Adipocyte (in vitro differentiated cells): Measurements from ENCODE around the gene UBE2I.
A peak's percentile ranks its signal among the peaks of the same experiment; 100 is the strongest.

Experiments
- DNase-seq: peaks from one replicate; pipeline ENCODE4 v3.0.0-alpha.2; 2015; ENCODE audit warnings: low read depth
- H3K27me3 ChIP-seq: replicated peaks from 2 replicates; pipeline ENCODE4 v1.7.0; 2013; ENCODE audit warnings: mild to moderate bottlenecking, low read length, moderate library complexity; ENCODE audit not compliant: control insufficient read depth, insufficient read depth
- H3K36me3 ChIP-seq: 2 replicates; pipeline ENCODE4 v1.7.0; 2013; ENCODE audit warnings: low read length, mild to moderate bottlenecking, moderate library complexity; ENCODE audit not compliant: control insufficient read depth, insufficient read depth, severe bottlenecking
- H3K4me1 ChIP-seq: 2 replicates; pipeline ENCODE4 v1.7.0; 2013; ENCODE audit warnings: mild to moderate bottlenecking, low read length, moderate library complexity; ENCODE audit not compliant: control insufficient read depth, insufficient read depth
- H3K4me3 ChIP-seq: 2 replicates; pipeline ENCODE4 v1.7.0; 2013; ENCODE audit warnings: mild to moderate bottlenecking, low read length, moderate library complexity
- H3K9ac ChIP-seq: 2 replicates; pipeline ENCODE4 v1.7.0; 2013; ENCODE audit warnings: mild to moderate bottlenecking, low read length, moderate library complexity
- H3K9me3 ChIP-seq: 2 replicates; pipeline ENCODE4 v1.7.0; 2013; ENCODE audit warnings: mild to moderate bottlenecking, low read length, moderate library complexity; ENCODE audit not compliant: control insufficient read depth

UBE2I gene

DNA sequence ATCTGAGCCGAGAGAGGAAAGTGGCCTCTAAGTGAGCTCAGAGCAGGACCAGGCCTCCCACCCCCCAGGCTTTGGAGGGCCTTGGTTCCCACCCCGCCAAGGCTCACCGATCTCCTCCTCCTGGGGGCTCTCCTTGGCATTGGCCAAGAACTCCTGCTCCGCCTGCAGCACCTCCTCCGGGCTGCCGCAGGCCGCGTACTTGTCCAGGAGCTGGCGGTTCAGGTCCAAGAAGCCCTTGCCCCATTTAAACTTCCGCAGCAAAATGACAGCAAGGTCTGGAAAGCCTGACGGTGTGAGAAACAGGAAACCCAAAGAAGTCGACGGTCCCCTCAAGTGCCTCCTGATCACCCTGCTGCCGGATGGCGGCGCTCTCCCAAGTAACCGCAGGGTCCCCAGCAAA lies 40.5 kb downstream of the UBE2I start:
- Histone ChIP-seq H3K36me3 (peaks cover 13% of the 10 kb centered on the region), H3K4me1 (peaks cover 19% of the 10 kb centered on the region), H3K9me3 (no peaks in the 10 kb centered on the region), H3K4me3 (no peak overlapping the region), H3K27me3 (no peaks in the 10 kb centered on the region), H3K9ac (no peak overlapping the region)
- DNase-seq: no peak

DNA sequence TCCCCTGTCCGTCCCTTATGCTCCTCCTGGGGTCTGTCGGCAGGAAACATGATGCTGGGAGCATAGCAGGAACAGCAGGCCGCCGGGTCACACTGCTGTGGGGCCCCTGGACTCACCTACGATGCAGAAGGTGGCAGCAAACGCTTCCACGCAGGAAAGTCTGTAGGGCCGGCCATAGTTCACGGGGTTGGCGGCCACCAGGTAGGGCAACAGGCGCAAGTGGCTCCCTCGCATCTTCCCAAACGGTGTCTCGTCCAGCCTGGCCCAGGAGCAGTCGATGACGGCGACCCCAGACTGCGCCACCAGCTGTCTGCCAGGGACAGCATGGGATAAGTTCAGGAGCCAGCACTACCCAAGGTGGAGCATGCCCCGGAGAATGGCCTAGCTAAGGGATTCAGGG lies 41.3 kb downstream of the UBE2I start:
- Histone ChIP-seq H3K9ac (peak overlapping the region; percentile 96), H3K4me3 (peak overlapping the region; percentile 98), H3K4me1 (peaks cover 19% of the 10 kb centered on the region), H3K27me3 (no peaks in the 10 kb centered on the region), H3K9me3 (no peaks in the 10 kb centered on the region), H3K36me3 (peaks cover 13% of the 10 kb centered on the region)
- no peak for DNase-seq

DNA sequence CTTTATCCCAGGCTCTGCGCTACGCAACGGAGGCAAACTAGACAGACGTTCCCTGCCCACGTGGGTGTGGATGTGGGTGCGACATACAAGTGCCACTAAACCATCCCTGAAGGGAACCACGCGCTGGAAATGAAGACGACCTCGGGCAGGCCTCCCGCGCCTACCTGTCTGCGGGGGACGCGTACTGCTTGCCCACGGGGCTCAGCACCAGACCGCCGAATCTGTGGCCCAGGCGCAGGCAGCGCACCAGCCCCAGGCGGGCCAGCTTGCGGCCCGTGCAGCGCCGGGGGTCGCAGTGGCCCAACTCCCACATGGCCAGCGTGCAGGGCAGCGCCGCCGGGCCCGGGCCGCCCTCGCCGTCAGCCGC lies 41.8 kb downstream of the UBE2I start:
- no peaks in the 10 kb centered on the region for H3K9me3 ChIP-seq
- peak; percentile 8 for DNase-seq

DNA sequence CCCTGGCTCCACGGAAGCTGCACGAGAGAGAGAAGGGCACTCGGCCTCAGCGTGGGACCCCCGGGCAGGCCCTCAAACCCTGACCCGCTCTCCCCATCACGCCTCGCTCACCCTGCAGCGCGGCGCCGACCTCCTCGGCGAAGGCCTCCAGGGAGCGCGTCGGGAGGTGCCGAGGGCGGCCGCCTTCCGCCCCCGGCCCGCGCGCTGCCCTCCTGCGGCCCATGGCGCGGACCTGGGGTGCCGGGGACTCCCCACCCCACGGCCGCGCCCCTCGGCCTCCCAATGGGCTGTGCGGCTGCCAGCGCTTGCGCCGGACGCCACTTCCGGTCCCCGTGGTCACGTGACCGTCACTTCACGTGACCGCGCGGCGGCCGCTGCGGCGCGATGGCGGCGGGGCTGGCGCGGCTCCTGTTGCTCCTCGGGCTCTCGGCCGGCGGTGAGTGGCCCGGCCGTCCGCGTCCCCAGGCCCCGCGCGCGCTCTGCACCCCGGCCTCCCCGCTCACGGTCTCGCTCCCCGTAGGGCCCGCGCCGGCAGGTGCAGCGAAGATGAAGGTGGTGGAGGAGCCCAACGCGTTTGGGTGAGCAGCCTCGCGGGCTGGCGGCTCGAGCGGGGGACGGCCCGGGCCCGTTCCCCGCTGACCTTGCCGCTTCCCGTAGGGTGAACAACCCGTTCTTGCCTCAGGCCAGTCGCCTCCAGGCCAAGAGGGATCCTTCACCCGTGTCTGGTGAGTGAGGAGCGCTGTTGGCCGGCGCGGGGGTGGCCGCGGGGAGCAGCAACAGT lies 42.3 kb downstream of the UBE2I start, which contains the start of the genes GNPTG and TSR3:
Gene GNPTG (plus strand): TSS at position 350 of the 781 bp plus-strand sequence. CDS start 35 bp downstream, at position 385.
Gene TSR3 (minus strand): TSS at position 297 of the 781 bp plus-strand sequence. CDS start 74 bp downstream, at position 223.
- peak within 1 kb of the TSS; percentile 98 for H3K4me3 ChIP-seq
- DNase-seq: peak; percentile 93
- H3K4me1 ChIP-seq: peaks cover 19% of the 10 kb centered on the region
- peaks cover 13% of the 10 kb centered on the region for H3K36me3 ChIP-seq
- peak within 1 kb of the TSS; percentile 96 for H3K9ac ChIP-seq
- no peaks in the 10 kb centered on the region for H3K27me3 ChIP-seq
- H3K9me3 ChIP-seq: no peaks in the 10 kb centered on the region

More for the DNA sequence above, 41.8 kb downstream of the UBE2I start:
- Histone ChIP-seq H3K4me3 (peak overlapping the region; percentile 98), H3K27me3 (no peaks in the 10 kb centered on the region), H3K4me1 (peaks cover 19% of the 10 kb centered on the region), H3K36me3 (peaks cover 13% of the 10 kb centered on the region), H3K9ac (peak overlapping the region; percentile 96)

DNA sequence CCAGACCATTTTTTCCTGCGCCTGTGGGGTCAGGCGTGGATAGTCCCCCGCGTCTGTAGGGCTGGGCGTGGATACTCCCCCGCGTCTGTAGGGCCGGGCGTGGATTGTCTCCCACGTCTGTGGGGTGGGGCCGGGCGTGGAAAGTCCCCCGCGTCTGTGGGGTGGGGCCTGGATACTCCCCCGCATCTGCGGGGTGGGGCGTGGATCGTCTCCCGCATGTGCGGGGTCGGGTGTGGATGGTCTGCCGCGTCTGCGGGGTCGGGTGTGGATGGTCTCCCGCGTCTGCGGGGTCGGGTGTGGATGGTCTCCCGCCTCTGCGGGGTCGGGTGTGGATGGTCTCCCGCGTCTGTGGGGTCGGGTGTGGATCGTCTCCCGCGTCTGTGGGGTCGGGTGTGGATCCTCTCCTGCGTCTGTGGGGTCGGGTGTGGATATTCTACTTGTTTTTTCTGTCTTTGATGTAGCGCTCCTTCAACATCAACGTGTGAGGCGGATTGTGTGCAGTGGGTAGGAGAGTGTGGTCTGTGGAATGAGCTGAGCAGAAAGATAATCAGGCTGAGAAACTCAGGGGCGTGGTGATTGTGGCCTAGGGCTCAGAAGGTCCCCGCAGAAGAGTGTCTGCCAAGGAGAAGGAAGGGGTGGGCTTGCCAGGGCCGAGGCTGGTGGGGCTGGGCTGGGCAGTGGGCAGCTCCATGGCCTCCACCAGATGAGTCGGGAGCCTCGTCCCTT lies 45.5 kb downstream of the UBE2I start:
- peaks cover 13% of the 10 kb centered on the region for H3K36me3 ChIP-seq
- H3K4me3 ChIP-seq: no peak overlapping the region
- H3K9me3 ChIP-seq: no peaks in the 10 kb centered on the region
- H3K9ac ChIP-seq: no peak overlapping the region
- H3K4me1 ChIP-seq: peaks cover 24% of the 10 kb centered on the region
- H3K27me3 ChIP-seq: no peaks in the 10 kb centered on the region
- DNase-seq: no peak

DNA sequence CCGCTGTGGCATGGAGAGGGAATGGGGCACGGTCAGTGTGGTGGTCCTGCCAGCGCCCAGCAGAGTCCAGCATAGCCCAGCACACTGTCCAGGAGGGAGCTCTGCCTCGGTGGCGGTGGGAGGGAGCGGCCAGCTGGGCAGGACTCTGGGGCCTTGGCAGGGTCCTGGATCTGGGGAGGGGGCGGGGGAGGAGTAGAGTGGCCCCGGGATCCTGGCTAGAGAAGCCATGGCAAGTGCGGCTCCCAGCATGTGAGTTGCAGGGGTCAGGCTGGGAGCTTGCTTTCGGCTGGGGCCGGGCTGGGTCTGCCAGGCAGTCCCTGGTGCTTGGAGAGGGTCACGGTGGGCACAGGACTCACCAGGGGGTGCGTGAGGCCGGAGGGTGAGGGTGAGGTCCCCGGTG lies 46.2 kb downstream of the UBE2I start:
- no peaks in the 10 kb centered on the region for H3K27me3 ChIP-seq
- no peak overlapping the region for H3K4me3 ChIP-seq
- peaks cover 19% of the 10 kb centered on the region for H3K36me3 ChIP-seq
- H3K9ac ChIP-seq: no peak overlapping the region
- DNase-seq: no peak
- peaks cover 20% of the 10 kb centered on the region for H3K4me1 ChIP-seq
- H3K9me3 ChIP-seq: no peaks in the 10 kb centered on the region

DNA sequence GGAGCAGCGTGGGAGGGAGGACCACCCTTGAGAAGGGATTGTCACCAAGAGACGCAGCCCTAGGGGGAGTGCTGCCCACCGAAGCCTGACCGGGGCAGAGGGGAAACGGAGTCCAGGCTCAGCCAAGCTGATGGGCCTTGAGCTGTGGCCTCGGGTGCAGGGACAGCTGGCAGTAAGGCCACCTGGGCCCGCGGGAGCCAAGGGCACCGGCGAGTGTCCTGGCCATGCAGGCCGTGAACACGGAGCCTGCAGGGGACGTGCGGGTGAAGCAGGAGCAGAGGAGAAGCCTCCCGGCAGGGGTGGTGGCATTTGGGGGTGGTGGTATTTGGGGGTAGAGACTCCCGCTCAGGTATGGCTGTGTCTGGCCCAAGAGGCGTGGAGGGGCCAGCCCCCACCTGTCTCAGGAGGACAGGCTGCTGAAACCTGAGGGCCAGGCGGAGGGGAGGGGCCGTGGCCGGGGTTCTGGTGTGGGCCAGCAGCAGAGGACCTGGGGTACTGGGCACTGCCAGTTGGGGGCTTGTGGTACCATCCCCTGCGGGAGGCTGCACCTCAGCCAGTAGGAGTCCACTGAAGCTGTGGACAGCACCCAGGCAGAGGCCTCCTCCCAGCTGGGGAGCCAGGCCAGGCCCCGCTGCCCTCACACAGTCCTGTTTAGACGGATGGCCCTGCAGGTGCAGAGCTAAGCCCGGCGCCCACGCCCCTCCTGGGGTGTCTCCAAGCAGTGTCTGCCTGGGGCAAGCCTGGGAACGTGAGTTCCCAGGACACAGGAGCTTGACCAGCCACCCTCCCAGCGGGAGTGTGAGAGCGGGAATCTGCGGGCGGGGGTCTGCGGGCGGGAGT lies 46.8 kb downstream of the UBE2I start:
- H3K9me3 ChIP-seq: no peaks in the 10 kb centered on the region
- H3K27me3 ChIP-seq: no peaks in the 10 kb centered on the region
- H3K4me3 ChIP-seq: no peak overlapping the region
- peaks cover 13% of the 10 kb centered on the region for H3K4me1 ChIP-seq
- no peak overlapping the region for H3K9ac ChIP-seq
- peaks cover 24% of the 10 kb centered on the region for H3K36me3 ChIP-seq
- DNase-seq: no peak

DNA sequence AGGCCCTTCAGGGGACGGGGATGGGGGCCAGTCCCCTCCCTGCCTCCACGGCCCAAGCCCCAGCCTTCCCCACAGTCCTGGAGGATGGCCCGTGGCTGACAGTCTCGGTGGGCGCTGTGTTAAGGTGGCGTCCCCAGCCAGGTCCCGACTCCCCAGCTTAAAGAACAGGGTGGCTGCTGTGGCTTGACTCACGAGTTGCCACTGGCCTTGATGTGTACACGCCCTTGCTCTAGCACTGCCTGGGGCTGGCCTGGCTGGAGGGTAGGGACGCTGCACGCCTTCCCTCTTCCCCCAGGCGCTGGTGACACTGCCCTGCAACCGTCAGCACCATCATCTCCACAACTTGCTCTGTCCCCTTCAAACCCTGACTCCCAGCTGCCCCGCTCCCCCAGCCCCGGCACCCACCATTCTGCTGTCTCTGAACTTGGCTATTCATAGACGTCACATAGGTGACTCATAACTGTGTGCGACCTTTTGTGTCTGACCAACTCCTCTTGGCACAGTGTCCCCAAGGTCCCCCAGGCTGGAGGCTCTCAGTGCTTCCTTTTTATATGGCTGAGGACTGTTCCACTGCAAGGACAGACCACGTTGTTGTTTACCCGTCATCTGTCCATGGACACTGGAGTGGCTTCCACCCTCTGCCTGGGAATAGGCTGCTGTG lies 48.6 kb downstream of the UBE2I start:
- peaks cover 7% of the 10 kb centered on the region for H3K4me1 ChIP-seq
- H3K36me3 ChIP-seq: peaks cover 41% of the 10 kb centered on the region
- no peaks in the 10 kb centered on the region for H3K27me3 ChIP-seq
- no peak overlapping the region for H3K9ac ChIP-seq
- no peak for DNase-seq
- H3K9me3 ChIP-seq: no peaks in the 10 kb centered on the region
- H3K4me3 ChIP-seq: no peak overlapping the region

DNA sequence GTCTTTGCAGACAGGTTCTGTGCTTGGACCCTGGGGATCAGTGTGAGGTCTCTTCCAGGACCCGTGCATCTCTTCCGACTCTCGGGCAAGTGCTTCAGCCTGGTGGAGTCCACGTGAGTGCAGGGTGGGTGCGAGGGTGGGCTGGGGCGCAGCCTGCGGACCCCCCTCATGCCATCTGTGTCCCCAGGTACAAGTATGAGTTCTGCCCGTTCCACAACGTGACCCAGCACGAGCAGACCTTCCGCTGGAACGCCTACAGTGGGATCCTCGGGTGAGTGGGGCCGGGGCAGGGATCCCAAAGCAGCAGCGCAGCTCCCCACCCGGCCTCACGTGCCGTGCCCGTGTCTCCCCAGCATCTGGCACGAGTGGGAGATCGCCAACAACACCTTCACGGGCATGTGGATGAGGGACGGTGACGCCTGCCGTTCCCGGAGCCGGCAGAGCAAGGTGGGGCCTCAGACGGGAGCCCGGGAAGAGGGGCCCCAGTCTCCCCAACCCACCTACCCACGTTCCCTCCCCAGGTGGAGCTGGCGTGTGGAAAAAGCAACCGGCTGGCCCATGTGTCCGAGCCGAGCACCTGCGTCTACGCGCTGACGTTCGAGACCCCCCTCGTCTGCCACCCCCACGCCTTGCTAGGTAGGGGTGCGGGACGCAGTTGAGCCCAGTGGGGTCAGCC lies 52.4 kb downstream of the UBE2I start:
- no peak for DNase-seq
- Histone ChIP-seq H3K9me3 (no peaks in the 10 kb centered on the region), H3K4me3 (no peak overlapping the region), H3K27me3 (no peaks in the 10 kb centered on the region), H3K9ac (no peak overlapping the region), H3K36me3 (peaks cover 72% of the 10 kb centered on the region), H3K4me1 (peaks cover 5% of the 10 kb centered on the region)

DNA sequence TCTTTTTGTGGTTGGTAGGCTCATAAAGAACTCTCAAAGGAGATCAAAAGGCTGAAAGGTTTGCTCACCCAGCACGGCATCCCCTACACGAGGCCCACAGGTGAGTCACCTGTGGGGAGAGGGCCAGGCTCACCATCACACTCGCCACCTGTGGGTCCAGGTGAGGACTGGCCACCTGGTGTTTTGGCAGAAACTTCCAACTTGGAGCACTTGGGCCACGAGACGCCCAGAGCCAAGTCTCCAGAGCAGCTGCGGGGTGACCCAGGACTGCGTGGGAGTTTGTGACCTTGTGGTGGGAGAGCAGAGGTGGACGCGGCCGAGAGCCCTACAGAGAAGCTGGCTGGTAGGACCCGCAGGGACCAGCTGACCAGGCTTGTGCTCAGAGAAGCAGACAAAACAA lies 53.4 kb downstream of the UBE2I start:
- H3K9ac ChIP-seq: no peak overlapping the region
- peaks cover 75% of the 10 kb centered on the region for H3K36me3 ChIP-seq

More for the DNA sequence above, 53.4 kb downstream of the UBE2I start:
- no peak for DNase-seq
- Histone ChIP-seq H3K4me3 (no peak overlapping the region), H3K4me1 (peaks cover 5% of the 10 kb centered on the region), H3K27me3 (no peaks in the 10 kb centered on the region), H3K9me3 (no peaks in the 10 kb centered on the region)
